HL-60 (cell line): ENCODE measurements around the gene ADARB1.

Source experiments
- DNase-seq, 2 experiments: peaks; one replicate each; pipeline ENCODE4 v3.0.0-alpha.2; 2010 to 2020; ENCODE audit warnings: low read depth in 1 of 2, low spot score in 1 of 2
- H3K27ac ChIP-seq: fragments of 250-450 bp; sonication (Bioruptor Pico); replicated peaks from 2 replicates; pipeline ENCODE4 v1.5.1; 2020; ENCODE audit warnings: mild to moderate bottlenecking, moderate library complexity
- H3K27me3 ChIP-seq: fragments of 250-450 bp; sonication (Bioruptor Pico); 2 replicates; pipeline ENCODE4 v1.5.1; 2021; ENCODE audit warnings: mild to moderate bottlenecking, moderate library complexity; ENCODE audit not compliant: insufficient read depth, poor library complexity, severe bottlenecking
- H3K4me3 ChIP-seq: replicated peaks from 2 replicates; pipeline ENCODE4 v1.5.1; 2011; ENCODE audit warnings: mild to moderate bottlenecking, control low read depth, low read length; ENCODE audit not compliant: insufficient read depth
- CTCF ChIP-seq: IDR thresholded peaks from one replicate; pipeline ENCODE4 v1.5.1; 2011; ENCODE audit warnings: low read length, control low read depth, inconsistent platforms; ENCODE audit not compliant: insufficient read depth
- GABPA ChIP-seq: IDR thresholded peaks from 2 replicates; pipeline ENCODE4 v1.6.1; 2012; ENCODE audit warnings: low read depth
- POLR2AphosphoS5 ChIP-seq: IDR thresholded peaks from 2 replicates; pipeline ENCODE4 v1.6.1; 2012; ENCODE audit warnings: low read depth
- REST ChIP-seq: IDR thresholded peaks from 2 replicates; pipeline ENCODE4 v1.6.1; 2012; ENCODE audit warnings: low read depth; ENCODE audit not compliant: insufficient replicate concordance
- SPI1 ChIP-seq: IDR thresholded peaks from 2 replicates; pipeline ENCODE4 v1.6.1; 2012; ENCODE audit warnings: low read depth, mild to moderate bottlenecking, borderline replicate concordance

Gene ADARB1

GRCh38 chr21:45034556-45035476 is 39.6 kb upstream of the ADARB1 start:
- Histone ChIP-seq H3K4me3 (no peak overlapping the region), H3K27me3 (peaks cover 23% of the 10 kb centered on the region), H3K27ac (no peak overlapping the region)
- no peak for DNase-seq
- TF ChIP-seq SPI1 (no peak), GABPA (no peak), POLR2AphosphoS5 (no peak), CTCF (no peak), REST (no peak)

GRCh38 chr21:45035477-45035848 is 38.9 kb upstream of the ADARB1 start:
- TF ChIP-seq CTCF (no peak), POLR2AphosphoS5 (no peak), SPI1 (no peak), REST (no peak), GABPA (no peak)
- Histone ChIP-seq H3K27ac (no peak overlapping the region), H3K27me3 (peaks cover 16% of the 10 kb centered on the region), H3K4me3 (no peak overlapping the region)
- no peak for DNase-seq

GRCh38 chr21:45036630-45037029 is 37.8 kb upstream of the ADARB1 start:
- H3K27me3 ChIP-seq: peaks cover 6% of the 10 kb centered on the region
- TF ChIP-seq SPI1: no peak
- TF ChIP-seq POLR2AphosphoS5: no peak
- TF ChIP-seq REST: no peak
- H3K27ac ChIP-seq: no peak overlapping the region
- no peak for DNase-seq
- H3K4me3 ChIP-seq: no peak overlapping the region
